Measurements from ENCODE around the gene TLCD3A. TPM values are rescaled to one million over a fixed set of nuclear protein-coding genes. Genes with fewer than 3 reads are reported as not detected.

Gene TLCD3A
- total RNA-seq (2014; rRNA removed; shearing (Covaris generic); ENCODE audit: low replicate concordance), result 25.8 and 27.4 TPM in 2 replicates

- Histone ChIP-seq H3K9me3 (ENCODE audit: low read length) (no peaks in the 10 kb centered on the region), H3K27me3 (ENCODE audit: low read length) (no peaks in the 10 kb centered on the region), H3K9ac (ENCODE audit: low read length) (peak within 1 kb of the TSS; percentile 85), H2AFZ (ENCODE audit: low read length) (peak within 1 kb of the TSS; percentile 93), H3K4me1 (ENCODE audit: low read length) (peaks cover 18% of the 10 kb centered on the region), H4K20me1 (ENCODE audit: insufficient read depth, low read depth, low read length) (no peaks in the 10 kb centered on the region; the same call in 1 of the 2 replicates), H3K4me3 (ENCODE audit: low read length) (peak within 1 kb of the TSS; percentile 89), H3K36me3 (ENCODE audit: insufficient read depth, low read length) (peaks cover 16% of the 10 kb centered on the region), H3K27ac (ENCODE audit: low read length) (0 out of 2 replicates have a peak within 1 kb of the TSS, but pooled peaks have one; percentile 10), H3K4me2 (ENCODE audit: low read depth, low read length, poor library complexity, severe bottlenecking) (peak within 1 kb of the TSS; percentile 91), H3K9me2 (replicated peaks; ENCODE audit: insufficient read depth, low read length) (no peaks in the 10 kb centered on the region), H3K79me2 (ENCODE audit: low read length) (peaks cover 36% of the 10 kb centered on the region)
- peak; percentile 80 for DNase-seq
Measured at GRCh38 chr17:732067-732901, at the start of gene TLCD3A. TSS of gene TLCD3A (plus strand) at chr17:732596. CDS start at chr17:732648, 52 bp downstream.

- H3K9me2 ChIP-seq (replicated peaks; ENCODE audit: insufficient read depth, low read length), result no peaks in the 10 kb centered on the region
- H4K20me1 ChIP-seq (ENCODE audit: insufficient read depth, low read depth, low read length), result no peaks in the 10 kb centered on the region
- H3K4me2 ChIP-seq (ENCODE audit: low read depth, low read length, poor library complexity, severe bottlenecking), result no peak overlapping the region
- H3K9me3 ChIP-seq (ENCODE audit: low read length), result no peaks in the 10 kb centered on the region
- no peak for DNase-seq
- H3K4me3 ChIP-seq (ENCODE audit: low read length), result no peak overlapping the region
- H3K79me2 ChIP-seq (ENCODE audit: low read length), result peaks cover 28% of the 10 kb centered on the region
- H3K9ac ChIP-seq (ENCODE audit: low read length), result no peak overlapping the region
- H3K27me3 ChIP-seq (ENCODE audit: low read length), result no peaks in the 10 kb centered on the region
- H3K4me1 ChIP-seq (ENCODE audit: low read length), result peaks cover 15% of the 10 kb centered on the region
- no peak overlapping the region for H2AFZ ChIP-seq (ENCODE audit: low read length)
- 0 out of 2 replicates have a peak, but pooled peaks cover 6% of the 10 kb centered on the region for H3K36me3 ChIP-seq (ENCODE audit: insufficient read depth, low read length)
- no peak overlapping the region for H3K27ac ChIP-seq (ENCODE audit: low read length)
Measured at GRCh38 chr17:683040-683439, 49.4 kb upstream of the TLCD3A start.

- DNase-seq, result no peak
- H3K9me3 ChIP-seq (ENCODE audit: low read length), result no peaks in the 10 kb centered on the region
- no peaks in the 10 kb centered on the region for H3K9me2 ChIP-seq (replicated peaks; ENCODE audit: insufficient read depth, low read length)
- H3K27me3 ChIP-seq (ENCODE audit: low read length), result no peaks in the 10 kb centered on the region
- H4K20me1 ChIP-seq (ENCODE audit: insufficient read depth, low read depth, low read length), result no peaks in the 10 kb centered on the region
- peaks cover 28% of the 10 kb centered on the region for H3K79me2 ChIP-seq (ENCODE audit: low read length)
- H3K36me3 ChIP-seq (ENCODE audit: insufficient read depth, low read length), result 0 out of 2 replicates have a peak, but pooled peaks cover 6% of the 10 kb centered on the region
- peaks cover 15% of the 10 kb centered on the region for H3K4me1 ChIP-seq (ENCODE audit: low read length)
- H2AFZ ChIP-seq (ENCODE audit: low read length), result no peak overlapping the region
- no peak overlapping the region for H3K4me3 ChIP-seq (ENCODE audit: low read length)
- no peak overlapping the region for H3K27ac ChIP-seq (ENCODE audit: low read length)
- no peak overlapping the region for H3K9ac ChIP-seq (ENCODE audit: low read length)
- H3K4me2 ChIP-seq (ENCODE audit: low read depth, low read length, poor library complexity, severe bottlenecking), result no peak overlapping the region
Measured at GRCh38 chr17:683499-684254, 48.7 kb upstream of the TLCD3A start.

GRCh38 chr17:685006-685405 lies 47.4 kb upstream of the TLCD3A start:
- no peaks in the 10 kb centered on the region for H3K27me3 ChIP-seq (ENCODE audit: low read length)
- DNase-seq, result no peak

GRCh38 chr17:688100-688989 lies 44.1 kb upstream of the TLCD3A start:
- no peaks in the 10 kb centered on the region for H3K27me3 ChIP-seq (ENCODE audit: low read length)
- peak; percentile 58 for DNase-seq
- no peak overlapping the region for H3K9ac ChIP-seq (ENCODE audit: low read length)
- H3K9me3 ChIP-seq (ENCODE audit: low read length), result no peaks in the 10 kb centered on the region
- no peak overlapping the region for H3K4me2 ChIP-seq (ENCODE audit: low read depth, low read length, poor library complexity, severe bottlenecking)
- H3K9me2 ChIP-seq (replicated peaks; ENCODE audit: insufficient read depth, low read length), result no peaks in the 10 kb centered on the region
- H3K27ac ChIP-seq (ENCODE audit: low read length), result no peak overlapping the region
- H3K79me2 ChIP-seq (ENCODE audit: low read length), result peaks cover 13% of the 10 kb centered on the region; the same call in 1 of the 2 replicates
- 0 out of 2 replicates have a peak, but pooled peaks cover 6% of the 10 kb centered on the region for H3K36me3 ChIP-seq (ENCODE audit: insufficient read depth, low read length)
- H3K4me1 ChIP-seq (ENCODE audit: low read length), result peaks cover 6% of the 10 kb centered on the region
- no peak overlapping the region for H3K4me3 ChIP-seq (ENCODE audit: low read length)
- no peaks in the 10 kb centered on the region for H4K20me1 ChIP-seq (ENCODE audit: insufficient read depth, low read depth, low read length)
- H2AFZ ChIP-seq (ENCODE audit: low read length), result no peak overlapping the region

More at GRCh38 chr17:685006-685405, 47.4 kb upstream of the TLCD3A start:
- Histone ChIP-seq H2AFZ (ENCODE audit: low read length) (no peak overlapping the region), H3K4me1 (ENCODE audit: low read length) (peaks cover 15% of the 10 kb centered on the region), H3K4me3 (ENCODE audit: low read length) (no peak overlapping the region), H3K9me3 (ENCODE audit: low read length) (no peaks in the 10 kb centered on the region), H3K27ac (ENCODE audit: low read length) (no peak overlapping the region), H3K9ac (ENCODE audit: low read length) (no peak overlapping the region), H3K79me2 (ENCODE audit: low read length) (peaks cover 28% of the 10 kb centered on the region), H3K9me2 (replicated peaks; ENCODE audit: insufficient read depth, low read length) (no peaks in the 10 kb centered on the region), H3K36me3 (ENCODE audit: insufficient read depth, low read length) (0 out of 2 replicates have a peak, but pooled peaks cover 6% of the 10 kb centered on the region), H3K4me2 (ENCODE audit: low read depth, low read length, poor library complexity, severe bottlenecking) (no peak overlapping the region), H4K20me1 (ENCODE audit: insufficient read depth, low read depth, low read length) (no peaks in the 10 kb centered on the region)

- H3K4me3 ChIP-seq (ENCODE audit: low read length), result no peak overlapping the region
- no peak overlapping the region for H3K4me2 ChIP-seq (ENCODE audit: low read depth, low read length, poor library complexity, severe bottlenecking)
- no peaks in the 10 kb centered on the region; the same call in 1 of the 2 replicates for H3K36me3 ChIP-seq (ENCODE audit: insufficient read depth, low read length)
- H3K79me2 ChIP-seq (ENCODE audit: low read length), result peaks cover 5% of the 10 kb centered on the region; the same call in 1 of the 2 replicates
- H3K9ac ChIP-seq (ENCODE audit: low read length), result no peak overlapping the region
- H4K20me1 ChIP-seq (ENCODE audit: insufficient read depth, low read depth, low read length), result no peaks in the 10 kb centered on the region
- H3K9me2 ChIP-seq (replicated peaks; ENCODE audit: insufficient read depth, low read length), result no peaks in the 10 kb centered on the region
- no peaks in the 10 kb centered on the region for H3K9me3 ChIP-seq (ENCODE audit: low read length)
- H3K27ac ChIP-seq (ENCODE audit: low read length), result no peak overlapping the region
- no peak for DNase-seq
- no peaks in the 10 kb centered on the region for H3K27me3 ChIP-seq (ENCODE audit: low read length)
- no peak overlapping the region for H2AFZ ChIP-seq (ENCODE audit: low read length)
- H3K4me1 ChIP-seq (ENCODE audit: low read length), result no peaks in the 10 kb centered on the region
Measured at GRCh38 chr17:689556-690275, 42.7 kb upstream of the TLCD3A start.

- Histone ChIP-seq H3K4me2 (ENCODE audit: low read depth, low read length, poor library complexity, severe bottlenecking) (no peak overlapping the region), H3K4me3 (ENCODE audit: low read length) (no peak overlapping the region), H3K36me3 (ENCODE audit: insufficient read depth, low read length) (no peaks in the 10 kb centered on the region; the same call in 1 of the 2 replicates)
Measured at GRCh38 chr17:690361-690760, 42.0 kb upstream of the TLCD3A start.

More at GRCh38 chr17:690361-690760, 42.0 kb upstream of the TLCD3A start:
- Histone ChIP-seq H2AFZ (ENCODE audit: low read length) (no peak overlapping the region), H3K4me1 (ENCODE audit: low read length) (no peaks in the 10 kb centered on the region), H3K27ac (ENCODE audit: low read length) (no peak overlapping the region), H3K27me3 (ENCODE audit: low read length) (no peaks in the 10 kb centered on the region), H4K20me1 (ENCODE audit: insufficient read depth, low read depth, low read length) (no peaks in the 10 kb centered on the region), H3K79me2 (ENCODE audit: low read length) (peaks cover 5% of the 10 kb centered on the region; the same call in 1 of the 2 replicates), H3K9me3 (ENCODE audit: low read length) (no peaks in the 10 kb centered on the region), H3K9me2 (replicated peaks; ENCODE audit: insufficient read depth, low read length) (no peaks in the 10 kb centered on the region), H3K9ac (ENCODE audit: low read length) (no peak overlapping the region)
- DNase-seq, result no peak

Data from Karpas-422 (cell line).